Right cardiac atrium (tissue), 5 donors: Measurements from ENCODE around the gene GSTM4. TPM values are rescaled to one million over a fixed set of nuclear protein-coding genes. Genes with fewer than 3 reads are reported as not detected.
A peak's percentile ranks its signal among the peaks of the same experiment; 100 is the strongest.

Source experiments
- ATAC-seq, 2 donors: fragments of 200-7000 bp; cut with Tn5 transposase; one replicate each; pipeline versions ENCODE4 v1.8.0 to v1.9.1; 2020; ENCODE audit warnings: moderate library complexity in 2 of 2, mild to moderate bottlenecking in 1 of 2
- DNase-seq, 3 donors: peaks; one replicate each; pipeline ENCODE4 v3.0.0-alpha.2; 2020
- H3K27ac ChIP-seq: one replicate; pipeline ENCODE4 v1.5.1; 2013; ENCODE audit warnings: mild to moderate bottlenecking, low read length, control low read depth, moderate library complexity
- H3K27me3 ChIP-seq: one replicate; pipeline ENCODE4 v1.6.1; 2013; ENCODE audit not compliant: control insufficient read depth, insufficient read depth
- H3K4me1 ChIP-seq: one replicate; pipeline ENCODE4 v1.6.1; 2013; ENCODE audit warnings: low read length; ENCODE audit not compliant: control insufficient read depth, insufficient read depth
- H3K4me3 ChIP-seq: one replicate; pipeline ENCODE4 v1.5.1; 2013; ENCODE audit warnings: low read length, control low read depth
- H3K9me3 ChIP-seq: one replicate; pipeline ENCODE4 v1.6.1; 2013; ENCODE audit warnings: low read length; ENCODE audit not compliant: control insufficient read depth
- WGBS: extraction: QIAGEN DNeasy Blood & Tissue Kit; methylation state at CpG from one replicate; pipeline ENCODE4 v1.1.7; 2013; 5-methylcytosine and 5-hydroxymethylcytosine counted together
- intact Hi-C, 4 donors: fragments of 100-400 bp; cut with DNase I; formaldehyde crosslinking; loops; one replicate each; pipeline versions ENCODE4 v1.11.0 to v1.14.0; 2022 to 2023
- long read RNA-seq, 4 donors: library from polyadenylated mRNA; unstranded; transcript quantifications; one replicate each; pipeline ENCODE4 v2.0.0, GENCODE V29; 2020 to 2021
- polyA plus RNA-seq: library from polyadenylated mRNA; stranded (reverse); fragments of 200-250 nt; gene quantifications from one replicate; pipeline ENCODE4 v1.2.3, GENCODE V29; 2013
- total RNA-seq, 4 donors: library from RNA; stranded (reverse); fragmentation: NEBNext Ultra II Directional; extraction: Animal tissue kit (Norgen Biotek cat#: 25700); gene quantifications; one replicate each; pipeline ENCODE4 v1.2.1, GENCODE V29; 2021
- donor health status: healthy with polysubstance abuse.
- donor health status: DM: no; HTN: yes; CAD: no.
- donor health status: DM: no; HTN: no; CAD: no.
- donor health status: DM: no; HTN: yes; CAD: no; lungs with severe emphysema.
- donor health status: DM: yes; HTN: yes; CAD: no.

Gene GSTM4
- total RNA-seq = 10 to 100 TPM; 31.2 to 57.8 (median 39.4) TPM
- polyA plus RNA-seq = 47.9 TPM
- long read RNA-seq, donor 1, transcript GSTM4-204 (8 exons, 1,412 nt) = major isoform, 52 of 70 reads
- long read RNA-seq, donor 1, transcript GSTM4-201 (8 exons, 1,321 nt) = minor isoform, 9 of 70 reads
- long read RNA-seq, donor 1, partial matches to known transcripts = 5 of 70 reads
- long read RNA-seq, donor 1, other reads (novel, unspliced or antisense) = 4 of 70 reads
- long read RNA-seq, donor 2, transcript GSTM4-204 (8 exons, 1,412 nt) = major isoform, 20 of 32 reads
- long read RNA-seq, donor 2, partial matches to known transcripts = 1 of 32 reads
- long read RNA-seq, donor 2, other reads (novel, unspliced or antisense) = 7 of 32 reads
- long read RNA-seq, donor 3, transcript GSTM4-201 (8 exons, 1,321 nt) = minor isoform, 6 of 42 reads
- long read RNA-seq, donor 3, transcript GSTM4-204 (8 exons, 1,412 nt) = major isoform, 26 of 42 reads
- long read RNA-seq, donor 3, partial matches to known transcripts = 1 of 42 reads
- long read RNA-seq, donor 3, other reads (novel, unspliced or antisense) = 7 of 42 reads
- long read RNA-seq, donor 4, transcript GSTM4-204 (8 exons, 1,412 nt) = major isoform, 27 of 42 reads
- long read RNA-seq, donor 4, partial matches to known transcripts = 2 of 42 reads
- long read RNA-seq, donor 4, other reads (novel, unspliced or antisense) = 6 of 42 reads

GRCh38 chr1:109655615-109656519, at the start of gene GSTM4:
Gene GSTM4 (plus strand): TSS chr1:109656099. CDS start chr1:109656390, 291 bp downstream.
- intact Hi-C loops = no loop called here

DNA sequence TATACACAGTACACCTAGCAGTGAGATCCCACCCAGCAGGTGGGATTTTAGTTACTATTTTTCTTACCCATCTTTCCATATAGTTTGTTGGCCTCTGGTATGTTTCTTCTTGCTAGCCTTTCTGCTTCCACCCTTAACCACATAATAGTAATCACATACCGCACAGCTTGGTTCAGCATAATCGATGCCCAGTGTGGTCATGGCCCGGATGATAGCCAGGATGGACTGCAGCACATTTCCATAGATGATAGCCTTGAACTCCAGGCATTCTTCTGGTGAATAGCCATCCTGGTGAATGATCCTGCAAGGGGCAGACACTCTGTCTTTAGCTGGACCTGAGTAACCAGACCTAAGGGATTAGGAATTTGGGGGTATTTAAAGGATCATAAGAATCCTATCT, 46.0 kb upstream of the GSTM4 start:
- intact Hi-C loops = no loop called here
- 95% methylated on average over 3 of the region's 3 CpGs for WGBS
- Histone ChIP-seq H3K4me1 (no peaks in the 10 kb centered on the region), H3K27ac (no peak overlapping the region), H3K27me3 (no peaks in the 10 kb centered on the region), H3K9me3 (no peaks in the 10 kb centered on the region), H3K4me3 (no peak overlapping the region)
- ATAC-seq (no peak), DNase-seq (no peak)

More at GRCh38 chr1:109655615-109656519, at the start of gene GSTM4:
- no peaks in the 10 kb centered on the region for H3K27me3 ChIP-seq
- no peaks in the 10 kb centered on the region for H3K9me3 ChIP-seq
- ATAC-seq = peak; percentile 95 to 96
- H3K4me3 ChIP-seq = peak within 1 kb of the TSS; percentile 51
- WGBS = under 1% methylated on average over 54 of the region's 54 CpGs
- DNase-seq = peak; percentile 91 to 97 (median 96)
- H3K4me1 ChIP-seq = peaks cover 2% of the 10 kb centered on the region
- peak within 1 kb of the TSS; percentile 85 for H3K27ac ChIP-seq

DNA sequence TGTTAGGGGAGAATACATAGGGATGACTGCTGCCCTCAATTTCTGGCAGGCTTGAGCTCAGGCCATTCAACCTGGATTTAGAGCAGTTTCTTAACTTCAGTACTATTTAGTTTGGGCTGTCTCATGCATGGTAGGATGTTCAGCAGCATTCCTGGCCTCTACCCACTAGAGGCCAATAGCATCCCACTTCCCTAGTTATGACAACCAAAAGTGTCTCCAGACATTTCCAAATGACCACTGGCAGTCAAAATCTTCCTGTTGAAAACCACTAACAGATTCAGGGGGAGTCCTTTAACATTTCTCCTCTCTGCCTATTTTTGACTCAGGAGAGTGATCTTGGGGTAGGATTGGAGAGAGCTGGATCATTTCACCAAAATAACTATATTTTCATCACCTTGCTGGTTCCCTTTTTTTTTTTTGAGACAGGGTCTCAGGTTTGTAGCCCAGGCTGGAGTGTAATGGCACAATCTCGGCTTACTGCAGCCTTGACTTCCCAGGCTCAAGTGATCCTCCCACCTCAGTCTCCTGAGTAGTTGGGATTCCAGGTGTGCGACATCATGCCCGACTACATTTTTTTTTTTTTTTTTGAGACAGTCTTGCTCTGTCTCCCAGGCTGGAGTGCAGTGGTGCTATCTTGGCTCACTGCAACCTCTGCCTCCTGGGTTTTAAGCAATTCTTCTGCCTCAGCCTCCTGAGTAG, 45.1 kb upstream of the GSTM4 start:
- no peak overlapping the region for H3K4me3 ChIP-seq
- H3K9me3 ChIP-seq = no peaks in the 10 kb centered on the region
- no peak for ATAC-seq
- H3K4me1 ChIP-seq = no peaks in the 10 kb centered on the region
- WGBS = 47% methylated on average over 3 of the region's 3 CpGs
- no peaks in the 10 kb centered on the region for H3K27me3 ChIP-seq
- intact Hi-C loops = no loop called here
- no peak for DNase-seq
- no peak overlapping the region for H3K27ac ChIP-seq

DNA sequence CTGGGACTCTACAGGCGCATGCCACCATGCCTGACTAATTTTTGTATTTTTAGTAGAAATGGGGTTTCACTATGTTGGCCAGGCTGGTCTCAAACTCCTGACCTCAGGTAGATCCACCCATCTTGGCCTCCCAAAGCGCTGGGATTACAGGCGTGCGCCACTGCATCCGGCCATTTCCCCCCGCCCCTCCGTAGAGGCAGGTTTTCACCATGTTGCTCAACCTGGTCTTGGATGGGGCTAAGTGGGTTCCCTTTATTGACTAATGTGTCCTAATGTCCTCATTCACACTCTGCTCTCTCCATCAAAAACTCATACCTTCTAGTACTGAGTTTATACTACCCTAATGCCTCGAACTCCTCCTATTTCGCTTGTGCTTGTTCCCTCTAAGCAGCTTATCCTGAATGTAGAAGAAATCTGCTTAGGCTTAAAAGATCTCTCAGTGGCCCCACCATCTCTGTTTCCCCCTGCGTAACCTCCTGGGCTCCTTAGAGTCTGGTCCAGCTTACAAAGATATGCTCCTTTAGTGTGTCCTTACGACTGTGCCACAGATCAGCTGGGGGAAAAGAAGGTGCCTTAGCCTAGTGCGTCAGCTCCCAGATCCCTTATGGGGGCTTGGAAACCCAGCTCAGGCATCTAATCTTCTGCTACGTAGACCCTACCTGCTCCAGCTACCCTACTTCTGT, 44.5 kb upstream of the GSTM4 start:
- no peaks in the 10 kb centered on the region for H3K9me3 ChIP-seq
- no peak overlapping the region for H3K27ac ChIP-seq
- intact Hi-C loops = no loop called here
- H3K4me3 ChIP-seq = no peak overlapping the region
- ATAC-seq (no peak), DNase-seq (no peak)
- no peaks in the 10 kb centered on the region for H3K27me3 ChIP-seq
- 90% methylated on average over 13 of the region's 13 CpGs for WGBS
- no peaks in the 10 kb centered on the region for H3K4me1 ChIP-seq

DNA sequence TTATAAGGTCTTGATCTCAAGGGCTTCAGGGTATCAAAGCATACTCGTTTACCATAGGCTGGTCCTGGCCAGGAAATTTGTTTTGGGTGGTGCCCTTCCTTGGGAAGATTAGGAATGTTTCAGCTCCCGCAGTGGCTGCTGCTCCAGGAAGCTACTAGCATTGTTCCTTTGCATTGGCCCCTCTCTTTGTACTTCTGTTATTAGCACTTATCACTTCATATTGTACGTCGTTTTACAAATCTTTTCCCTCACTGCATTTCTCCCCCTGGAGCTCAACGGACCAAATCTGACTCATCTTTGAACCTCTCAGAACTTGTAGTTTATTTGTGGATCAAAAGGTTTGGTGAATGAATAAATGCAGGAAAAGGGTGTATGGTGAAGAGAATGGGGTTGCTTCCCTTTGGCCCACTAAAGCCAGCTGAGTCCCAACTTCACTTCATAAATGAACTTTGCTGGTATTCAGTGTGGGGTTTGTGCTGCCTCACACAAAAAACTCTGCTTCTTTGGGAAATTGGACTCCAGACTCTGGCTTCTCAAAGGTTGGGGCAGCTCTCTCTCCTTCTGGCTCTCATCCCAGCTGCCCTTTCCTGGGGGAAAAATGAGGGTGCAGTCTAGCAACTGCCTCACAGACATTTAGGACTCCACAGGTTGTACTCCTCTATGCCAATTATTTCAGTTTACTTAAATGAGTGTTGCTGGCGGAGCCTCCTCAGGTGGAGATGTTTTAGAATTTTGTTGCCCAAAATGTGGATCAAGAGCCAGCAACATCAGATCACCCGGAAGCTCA, 42.3 kb upstream of the GSTM4 start:
- DNase-seq (peak in 1 of 3 donors; percentile 21), ATAC-seq (peak in 1 of 2 donors; percentile 65)
- H3K27me3 ChIP-seq = no peaks in the 10 kb centered on the region
- no peak overlapping the region for H3K27ac ChIP-seq
- intact Hi-C loops = no loop called here
- H3K4me3 ChIP-seq = no peak overlapping the region
- no peaks in the 10 kb centered on the region for H3K4me1 ChIP-seq
- WGBS = 50% methylated on average over 7 of the region's 7 CpGs
- no peaks in the 10 kb centered on the region for H3K9me3 ChIP-seq

GRCh38 chr1:109615879-109616278, 40.0 kb upstream of the GSTM4 start:
- peaks cover 2% of the 10 kb centered on the region for H3K4me1 ChIP-seq
- peak in 1 of 2 donors; percentile 7 for ATAC-seq

DNA sequence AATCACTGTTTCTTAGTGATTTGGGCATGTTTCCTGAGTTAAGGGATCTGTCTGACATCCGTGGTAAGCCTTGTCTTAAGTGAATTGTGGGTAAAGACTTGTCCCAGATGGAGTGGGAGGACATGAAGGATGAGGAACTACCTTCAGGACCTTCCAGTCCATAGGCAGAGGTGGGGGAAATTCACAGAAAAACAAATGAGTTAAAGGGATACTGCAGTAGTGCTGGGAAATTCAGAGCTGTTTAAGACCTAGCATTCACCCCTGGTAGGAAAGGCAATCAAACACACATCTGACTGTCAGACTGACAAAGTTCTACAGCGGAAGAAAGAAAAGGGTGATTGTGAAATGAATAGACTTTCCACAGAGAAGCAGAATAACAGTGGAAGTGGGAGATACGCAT, 39.5 kb upstream of the GSTM4 start:
- H3K4me3 ChIP-seq = no peak overlapping the region
- H3K27ac ChIP-seq = no peak overlapping the region
- no peaks in the 10 kb centered on the region for H3K9me3 ChIP-seq
- peaks cover 2% of the 10 kb centered on the region for H3K4me1 ChIP-seq
- ATAC-seq = no peak
- intact Hi-C loops = no loop called here
- WGBS = 70% methylated on average over 3 of the region's 3 CpGs
- H3K27me3 ChIP-seq = no peaks in the 10 kb centered on the region
- DNase-seq = no peak

More at GRCh38 chr1:109615879-109616278, 40.0 kb upstream of the GSTM4 start:
- no peak overlapping the region for H3K4me3 ChIP-seq
- 55% methylated on average over 3 of the region's 3 CpGs for WGBS
- no peak overlapping the region for H3K27ac ChIP-seq
- no peaks in the 10 kb centered on the region for H3K27me3 ChIP-seq
- peak in 1 of 3 donors; percentile 53 for DNase-seq
- intact Hi-C loops = no loop called here
- H3K9me3 ChIP-seq = no peaks in the 10 kb centered on the region

GRCh38 chr1:109617291-109617801, 38.6 kb upstream of the GSTM4 start:
- DNase-seq (peak in 1 of 3 donors; percentile 18), ATAC-seq (peak in 1 of 2 donors; percentile 62)
- intact Hi-C loops = no loop called here
- Histone ChIP-seq H3K4me3 (no peak overlapping the region), H3K9me3 (no peaks in the 10 kb centered on the region), H3K27ac (peak overlapping the region; percentile 21), H3K27me3 (no peaks in the 10 kb centered on the region), H3K4me1 (peaks cover 2% of the 10 kb centered on the region)
- 51% methylated on average over 3 of the region's 3 CpGs for WGBS
